ENCODE measurements around the gene MIEF1. TPM values are rescaled to one million over a fixed set of nuclear protein-coding genes. Genes with fewer than 3 reads are reported as not detected.
A peak's percentile ranks its signal among the peaks of the same experiment; 100 is the strongest.
"Not testable (repeated sequence)": the region's sequence is repeated elsewhere in the genome, so short reads cannot be mapped to it uniquely, and the experiment has no call there.

Gene MIEF1
- total and polyA plus RNA-seq, 11 donors, result 6.5 to 25.2 (median 18.7) TPM

- Histone ChIP-seq H3K4me1 (peaks cover under 1 to 52% (median 40%) of the 10 kb centered on the region in 12 donors), H3K27me3 (no peaks in the 10 kb centered on the region), H3K9me3 (no peaks in the 10 kb centered on the region), H3K27ac (peak overlapping the region; percentile 97 to 100 (median 100)), H3K36me3 (peaks cover 9 to 70% (median 57%) of the 10 kb centered on the region in 9 donors), H3K4me3 (peak overlapping the region; percentile 71 to 100 (median 96))
- TF ChIP-seq CTCF (IDR thresholded peaks at IDR 0.05), result no peak
- no peak for TF ChIP-seq POLR2A (IDR thresholded peaks at IDR 0.05)
- intact Hi-C loops (cut with DNase I), result loop anchor here in 7 of 10 donors (2.0 to 10.0 kb wide), 7 partner anchors 16 to 344 kb away; partner anchors contain the start of genes MIEF1 (in 1 of the 7), RPL3 (in 1 of the 7), SYNGR1 (in 1 of the 7) and TAB1 (in 1 of the 7)
- ATAC-seq (no peak), DNase-seq (peak in 1 of 5 donors; percentile 42)
- 7 to 13% (median 11%) methylated on average over 15 to 24 of the region's 24 CpGs for WGBS, 4 donors
These were observed 17.0 kb downstream of the MIEF1 start for GRCh38 chr22:39518996-39519680.

DNA sequence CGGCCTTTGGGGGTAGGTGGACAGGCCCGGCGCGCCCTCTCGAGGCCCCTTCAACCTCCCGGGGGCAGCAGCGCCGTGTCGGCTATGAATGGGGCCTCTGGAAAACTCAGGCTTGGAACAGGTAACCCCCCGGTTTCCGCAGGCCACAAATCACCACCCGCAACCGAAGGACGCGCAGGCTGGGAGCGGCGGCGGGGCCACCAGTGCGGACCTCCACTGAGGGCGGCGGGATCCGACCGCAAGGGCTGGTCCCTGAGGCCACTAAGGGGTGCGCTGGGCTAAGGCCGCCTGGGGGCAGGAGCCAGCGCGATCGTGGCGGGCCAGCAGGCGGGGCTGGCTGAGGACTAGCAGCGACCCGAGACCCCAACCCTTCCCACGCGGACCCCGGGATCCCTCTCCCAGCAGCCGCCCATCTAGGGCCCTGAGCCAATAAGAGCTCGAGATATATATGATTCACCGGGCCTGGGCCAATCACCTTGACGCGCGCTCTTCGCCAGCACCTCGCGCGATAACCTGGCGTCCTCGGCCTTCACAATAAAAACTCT, 17.7 kb downstream of the MIEF1 start:
- 0 to 1% (median 0%) methylated on average over 23 to 47 of the region's 47 CpGs for WGBS, 4 donors
- Histone ChIP-seq H3K4me3 (peak overlapping the region; percentile 71 to 100 (median 96)), H3K27ac (peak overlapping the region; percentile 97 to 100 (median 100)), H3K4me1 (peaks cover 0 to 52% (median 44%) of the 10 kb centered on the region in 12 donors), H3K27me3 (no peaks in the 10 kb centered on the region), H3K36me3 (peaks cover 12 to 70% (median 58%) of the 10 kb centered on the region in 9 donors), H3K9me3 (no peaks in the 10 kb centered on the region)
- ATAC-seq (peak; percentile 82 to 92 (median 88)), DNase-seq (peak; percentile 98 to 99 (median 98))
- intact Hi-C loops (cut with DNase I), result loop anchor here (1.0 to 10.0 kb wide), 17 partner anchors 17 to 812 kb away; partner anchors contain the start of genes RPL3 (in 5 of the 10), SYNGR1 (in 5 of the 10), MIEF1 (in 4 of the 10) and TAB1 (in 2 of the 10)
- TF ChIP-seq CTCF (IDR thresholded peaks at IDR 0.05) (peak; percentile 10 to 69 (median 44)), POLR2A (IDR thresholded peaks at IDR 0.05) (peak in 1 of 2 donors; percentile 53)

GRCh38 chr22:39520226-39521105, 18.4 kb downstream of the MIEF1 start, which contains the start of gene ATF4:
Gene ATF4, plus strand, starts transcription at chr22:39520562. Its CDS starts 884 bp downstream, at chr22:39521446.
- Histone ChIP-seq H3K4me3 (peak within 1 kb of the TSS; percentile 71 to 100 (median 96)), H3K27me3 (no peaks in the 10 kb centered on the region), H3K36me3 (peaks cover 9 to 70% (median 53%) of the 10 kb centered on the region in 9 donors), H3K9me3 (no peaks in the 10 kb centered on the region), H3K27ac (peak within 1 kb of the TSS; percentile 97 to 100 (median 100)), H3K4me1 (peaks cover 0 to 57% (median 51%) of the 10 kb centered on the region in 12 donors)
- 0% methylated on average over 52 to 86 of the region's 86 CpGs for WGBS, 4 donors
- TF ChIP-seq POLR2A (IDR thresholded peaks at IDR 0.05) (peak; percentile 83 to 97), CTCF (IDR thresholded peaks at IDR 0.05) (no peak)
- peak; percentile 32 to 66 (median 58) for ATAC-seq
- intact Hi-C loops (cut with DNase I), result loop anchor here in 9 of 10 donors (1.0 to 10.0 kb wide), 15 partner anchors 18 to 813 kb away; partner anchors contain the start of genes RPL3 (in 4 of the 9), SYNGR1 (in 4 of the 9), MIEF1 (in 3 of the 9) and CBX7 (in 1 of the 9)
- peak; percentile 93 to 96 (median 95) for DNase-seq

GRCh38 chr22:39521106-39521885, 19.2 kb downstream of the MIEF1 start:
- H3K4me3 ChIP-seq, result peak overlapping the region; percentile 71 to 100 (median 96)
- intact Hi-C loops (cut with DNase I), result loop anchor here in 9 of 10 donors (2.0 to 10.0 kb wide), 13 partner anchors 18 to 814 kb away; partner anchors contain the start of genes RPL3 (in 4 of the 9), SYNGR1 (in 4 of the 9), MIEF1 (in 2 of the 9) and CBX7 (in 1 of the 9)
- H3K9me3 ChIP-seq, DNase-seq, ATAC-seq, H3K27me3 ChIP-seq: not testable (repeated sequence)
- WGBS, 4 donors, result 1 to 2% (median 1%) methylated on average over 18 to 28 of the region's 28 CpGs
- peaks cover 9 to 62% (median 46%) of the 10 kb centered on the region in 9 donors for H3K36me3 ChIP-seq
- peak overlapping the region; percentile 97 to 100 (median 100) for H3K27ac ChIP-seq
- peaks cover 0 to 66% (median 56%) of the 10 kb centered on the region in 12 donors for H3K4me1 ChIP-seq

- H3K4me1 ChIP-seq, result peaks cover 0 to 74% (median 58%) of the 10 kb centered on the region in 12 donors
- H3K9me3 ChIP-seq, ATAC-seq, DNase-seq, H3K27me3 ChIP-seq: not testable (repeated sequence)
- H3K4me3 ChIP-seq, result peak overlapping the region; percentile 71 to 100 (median 96)
- H3K27ac ChIP-seq, result peak overlapping the region in 11 of 12 donors; percentile 12 to 100 (median 99)
- WGBS, 4 donors, result 8 to 14% (median 9%) methylated on average over 4 to 5 of the region's 5 CpGs
- intact Hi-C loops (cut with DNase I), result loop anchor here in 9 of 10 donors (5.0 to 10.0 kb wide), 12 partner anchors 60 to 815 kb away; partner anchors contain the start of genes RPL3 (in 4 of the 9), SYNGR1 (in 4 of the 9), CBX7 (in 1 of the 9) and GTPBP1 (in 1 of the 9)
- H3K36me3 ChIP-seq, result peaks cover 9 to 54% (median 44%) of the 10 kb centered on the region in 9 donors
These were observed 20.0 kb downstream of the MIEF1 start for GRCh38 chr22:39522091-39522490.
